Hematopoietic multipotent progenitor cell treated with erythropoietin and hydrocortisone succinate and interleukin-3 and kit ligand, for 17 days (in vitro differentiated cells): ENCODE results near the gene ITPR1.
"Not testable (repeated sequence)": the region's sequence is repeated elsewhere in the genome, so short reads cannot be mapped to it uniquely, and the experiment has no call there.

Source experiments
- DNase-seq: peaks from one replicate; pipeline ENCODE4 v3.0.0-alpha.2; 2015; ENCODE audit warnings: low spot score

ITPR1 gene

DNA sequence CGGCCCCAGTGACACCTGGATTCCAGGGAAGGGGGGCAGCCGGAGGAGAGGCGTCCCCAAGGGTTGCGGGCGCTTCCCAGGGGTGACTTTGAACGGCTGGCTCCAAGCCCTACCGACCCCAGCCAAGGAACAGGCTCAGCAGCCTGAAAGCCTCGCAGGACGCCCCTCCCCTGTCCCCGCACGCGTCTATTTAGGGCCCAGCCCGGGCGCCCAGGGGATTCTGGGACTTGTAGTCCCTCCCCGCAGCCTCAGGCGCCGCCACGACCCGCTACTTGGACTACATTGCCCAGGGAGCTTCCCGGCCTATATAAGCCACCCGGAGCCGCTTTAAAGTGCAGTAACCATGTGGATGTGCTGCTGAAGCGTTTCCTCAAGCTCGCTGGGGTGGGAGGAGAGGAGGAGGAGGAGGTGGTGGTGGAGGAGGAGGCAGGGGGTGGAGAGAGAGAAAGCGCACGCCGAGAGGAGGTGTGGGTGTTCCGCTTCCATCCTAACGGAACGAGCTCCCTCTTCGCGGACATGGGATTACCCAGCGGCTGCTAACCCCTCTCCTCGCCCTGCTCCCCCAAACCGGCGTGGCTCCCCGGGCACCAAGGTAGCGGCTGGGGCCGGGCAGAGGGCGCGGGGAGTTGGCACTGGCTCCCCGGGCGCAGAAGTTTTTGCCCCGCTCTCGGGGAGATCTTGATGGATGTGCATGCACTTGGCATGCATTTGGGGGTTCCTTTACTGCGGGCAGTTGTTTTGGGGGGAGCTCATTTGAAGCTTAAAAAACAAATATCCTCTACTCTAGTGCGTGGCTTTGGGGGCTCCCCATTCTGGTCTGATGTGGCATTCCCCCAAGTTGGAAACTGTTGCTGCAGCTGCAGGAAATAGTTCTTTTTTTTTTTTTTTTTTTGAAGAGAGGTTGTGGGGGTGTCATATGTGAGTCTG, at the start of gene ITPR1:
Gene ITPR1, plus strand, starts transcription at position 335 of the 927 bp plus-strand sequence. CDS start 23,144 bp downstream, outside the sequence.
- peak; percentile 93 for DNase-seq

DNA sequence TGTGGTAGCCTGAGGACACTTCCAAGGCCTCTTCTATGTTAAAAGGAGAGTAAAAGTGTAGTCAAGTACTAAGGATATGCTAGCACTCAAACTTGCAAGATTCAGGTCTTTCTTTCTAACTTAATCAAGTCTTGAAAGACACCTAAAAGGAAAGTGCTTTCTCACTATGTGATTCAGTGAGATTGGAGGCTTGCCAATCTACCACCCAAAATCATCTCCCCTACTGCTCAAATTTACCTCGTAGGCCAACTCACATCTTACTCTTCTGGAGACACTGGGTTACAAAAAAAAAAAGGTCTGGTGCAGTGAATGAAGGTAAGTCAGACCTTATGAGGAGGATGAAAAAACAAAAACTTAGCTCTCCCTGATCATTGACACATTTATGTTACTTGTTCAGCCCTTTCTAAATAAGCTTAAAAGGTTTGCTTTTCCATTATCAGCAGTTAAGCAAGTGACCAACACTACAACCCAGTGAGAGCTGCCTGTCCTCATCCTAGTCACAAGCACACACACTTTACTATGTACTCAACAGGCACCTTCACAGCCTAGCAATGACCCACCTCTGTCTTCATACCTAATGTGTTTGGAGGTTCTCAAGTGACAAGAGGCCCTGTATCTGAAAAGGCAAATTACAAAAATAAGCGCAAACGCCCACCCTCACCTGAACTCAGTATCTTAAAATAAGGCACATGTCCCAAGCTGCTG, 45.7 kb upstream of the ITPR1 start:
- DNase-seq: peak; percentile 36

DNA sequence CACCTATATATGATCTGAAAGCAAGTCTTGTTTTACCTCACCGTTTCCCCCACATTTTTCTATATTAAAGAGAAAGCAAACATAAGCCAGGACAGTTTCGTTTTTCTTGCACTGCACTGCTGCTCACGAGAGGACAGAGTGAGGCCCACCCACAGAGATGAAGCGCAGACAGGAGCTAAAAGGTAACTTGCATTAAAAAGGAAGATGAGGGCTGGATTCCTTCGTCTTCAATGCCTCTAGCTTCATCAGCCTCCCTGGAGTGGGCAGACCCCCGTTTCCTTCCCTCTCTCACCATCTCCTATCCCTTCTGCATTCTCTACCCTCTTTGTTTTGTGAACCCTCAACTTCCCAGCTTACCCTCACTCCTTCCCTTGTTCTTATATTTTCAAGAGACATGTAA, 45.0 kb upstream of the ITPR1 start:
- no peak for DNase-seq

DNA sequence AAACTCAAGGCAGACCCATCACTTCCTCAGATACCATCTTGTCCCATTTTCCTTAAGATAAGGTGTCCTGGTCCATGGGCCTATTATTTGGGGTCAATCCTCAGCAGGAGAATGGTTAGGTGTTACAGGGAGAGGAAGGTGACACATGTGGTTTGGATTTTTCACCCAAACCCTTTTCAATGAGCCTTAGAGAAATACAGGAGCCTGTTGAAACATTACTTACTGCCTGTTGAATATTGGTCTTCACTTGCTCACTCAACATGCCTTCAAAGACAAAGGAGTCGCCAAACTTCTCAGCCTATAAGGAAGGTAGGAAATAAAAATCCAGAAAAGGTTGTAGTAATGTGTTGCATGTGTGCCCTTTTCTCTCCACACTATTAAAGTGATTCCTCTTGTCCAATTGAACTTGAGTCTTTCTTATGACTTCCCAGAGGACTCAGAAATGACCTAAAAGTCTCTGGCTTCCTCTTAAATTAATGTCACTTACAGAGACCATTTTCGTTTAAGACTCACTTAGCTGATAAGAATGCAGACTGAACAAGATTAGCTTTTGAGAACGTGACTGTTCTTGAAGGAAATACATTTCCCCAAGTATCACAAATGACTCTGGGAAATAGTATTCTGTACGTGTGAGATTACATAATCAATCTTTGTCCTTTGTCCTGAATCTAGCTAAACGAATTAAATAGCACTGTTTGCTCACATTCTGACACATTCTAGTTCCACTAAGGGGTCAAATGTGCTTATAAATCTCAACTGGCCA, 43.9 kb upstream of the ITPR1 start:
- DNase-seq: no peak

DNA sequence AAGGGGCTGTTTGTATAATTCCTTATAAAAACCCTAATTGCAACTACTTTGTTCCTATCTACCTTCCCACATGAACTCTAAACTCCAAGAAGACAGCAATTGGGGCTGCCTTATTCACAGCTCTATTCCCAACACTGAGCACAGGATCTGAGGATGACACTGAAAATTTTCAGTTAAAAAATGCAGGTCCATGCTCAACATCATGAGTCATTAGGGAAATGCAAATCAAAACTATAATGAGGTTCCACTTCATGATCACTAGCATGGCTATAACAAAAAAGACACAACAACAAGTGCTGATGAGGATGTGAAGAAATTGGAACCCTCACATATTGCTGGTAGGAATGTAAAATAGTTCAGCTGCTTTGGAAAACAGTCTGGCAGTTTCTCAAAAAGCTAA, 39.0 kb upstream of the ITPR1 start:
- no peak for DNase-seq

DNA sequence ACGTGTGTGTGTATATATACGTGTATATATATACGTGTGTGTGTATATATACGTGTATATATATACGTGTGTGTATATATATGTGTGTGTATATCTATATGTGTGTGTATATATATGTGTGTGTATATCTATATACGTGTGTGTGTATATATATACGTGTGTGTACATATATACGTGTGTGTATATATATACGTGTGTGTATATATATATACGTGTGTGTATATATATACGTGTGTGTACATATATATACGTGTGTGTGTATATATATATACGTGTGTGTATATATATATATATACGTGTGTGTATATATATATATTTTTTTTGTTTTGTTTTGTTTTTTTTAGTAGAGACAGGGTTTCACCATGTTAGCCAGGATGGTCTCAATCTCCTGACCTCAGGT, 36.4 kb upstream of the ITPR1 start:
- DNase-seq: not testable (repeated sequence)

DNA sequence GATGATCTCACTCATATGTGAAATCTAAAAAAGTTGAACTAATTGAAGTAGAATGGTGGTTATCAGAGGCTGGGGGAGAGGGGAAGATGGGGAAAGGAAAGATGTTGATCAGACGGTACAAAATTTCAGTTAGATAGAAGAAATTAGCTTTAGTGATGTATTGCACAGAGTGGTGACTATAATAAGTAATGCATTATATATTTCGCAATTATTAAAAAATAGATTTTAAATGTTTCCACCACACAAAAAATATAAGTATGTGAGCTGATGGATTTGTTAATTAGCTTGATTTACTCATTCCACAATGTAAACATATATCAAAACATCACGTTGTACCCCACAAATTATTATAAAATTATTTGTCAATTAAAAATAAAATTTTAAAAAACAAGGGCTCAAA, 34.2 kb upstream of the ITPR1 start:
- no peak for DNase-seq

DNA sequence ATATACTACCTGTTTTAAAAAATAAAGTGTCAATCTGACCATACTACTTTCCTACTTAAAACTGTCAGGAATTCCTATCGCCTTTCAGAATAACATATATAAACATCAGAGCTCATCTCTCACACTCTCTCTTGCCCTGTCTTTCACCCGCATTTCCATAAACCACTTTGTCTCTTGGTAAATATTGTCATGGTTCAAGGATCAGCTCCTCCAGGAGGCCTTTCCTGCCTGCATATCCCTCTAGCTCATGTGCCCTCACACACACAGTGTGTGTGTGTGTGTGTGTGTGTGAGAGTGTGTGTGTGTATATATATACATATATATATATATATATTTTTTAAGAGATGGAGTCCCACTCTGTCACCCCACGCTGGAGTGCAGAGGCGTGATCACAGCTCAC, 32.8 kb upstream of the ITPR1 start:
- DNase-seq: no peak

DNA sequence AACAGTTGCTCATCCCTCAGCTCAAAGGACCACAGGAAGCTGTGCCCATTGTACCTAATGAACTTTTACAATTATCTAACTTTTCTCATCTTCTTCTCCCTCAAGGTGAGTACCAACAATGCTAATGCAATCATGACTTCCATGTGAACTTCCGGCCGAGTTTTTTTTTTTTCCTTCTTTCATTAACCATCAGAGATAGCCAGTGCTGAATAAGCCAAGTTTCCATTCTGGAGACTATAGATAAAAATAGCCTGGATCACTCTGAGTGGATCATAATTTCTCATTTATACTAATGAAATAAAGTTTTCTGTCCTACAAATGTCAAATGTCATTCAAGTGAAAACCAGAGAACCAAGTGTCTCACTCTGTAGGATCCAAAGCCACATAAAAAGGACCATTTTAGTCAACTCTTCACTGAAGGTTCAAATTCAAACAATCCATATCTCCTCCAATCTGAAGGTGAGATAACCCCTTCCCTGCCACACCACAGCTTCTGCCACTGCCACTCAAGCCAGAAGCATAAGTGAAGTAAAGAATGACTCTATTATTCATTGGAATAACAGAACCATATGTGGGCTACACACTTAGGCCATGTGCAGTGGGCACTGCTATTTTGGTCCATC, 31.6 kb upstream of the ITPR1 start:
- DNase-seq: no peak

DNA sequence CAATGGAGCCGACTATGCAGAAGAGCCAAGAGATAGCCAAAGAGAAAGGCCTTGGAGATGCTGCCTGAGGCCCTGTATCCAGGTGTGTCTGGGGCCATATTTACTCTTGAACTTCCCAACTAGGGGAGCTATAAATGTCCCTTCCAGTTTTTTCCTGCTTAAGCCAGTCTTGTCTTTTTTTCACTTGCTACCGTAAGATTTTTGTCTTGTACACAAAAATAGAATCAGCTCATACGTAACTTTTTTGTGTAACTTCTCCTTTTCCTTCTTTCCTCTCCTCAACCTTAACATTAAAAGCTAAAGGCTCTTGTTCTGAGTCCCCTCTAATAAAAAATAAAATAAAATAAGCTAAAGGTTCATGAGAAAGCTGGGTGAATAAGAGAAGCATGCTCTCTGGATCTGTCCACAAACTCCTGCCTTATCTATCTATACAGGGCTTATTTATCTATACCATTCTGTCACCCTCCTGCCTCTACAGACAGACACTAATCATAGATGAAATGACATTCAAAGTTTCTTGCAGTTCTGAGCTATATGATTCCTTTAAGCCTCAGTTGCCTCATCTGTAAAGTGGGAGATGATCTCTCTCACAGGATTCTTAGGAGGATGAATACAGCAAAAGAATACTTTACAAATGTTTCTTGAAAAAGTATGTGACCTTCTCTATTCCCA, 30.6 kb upstream of the ITPR1 start:
- peak; percentile 33 for DNase-seq

DNA sequence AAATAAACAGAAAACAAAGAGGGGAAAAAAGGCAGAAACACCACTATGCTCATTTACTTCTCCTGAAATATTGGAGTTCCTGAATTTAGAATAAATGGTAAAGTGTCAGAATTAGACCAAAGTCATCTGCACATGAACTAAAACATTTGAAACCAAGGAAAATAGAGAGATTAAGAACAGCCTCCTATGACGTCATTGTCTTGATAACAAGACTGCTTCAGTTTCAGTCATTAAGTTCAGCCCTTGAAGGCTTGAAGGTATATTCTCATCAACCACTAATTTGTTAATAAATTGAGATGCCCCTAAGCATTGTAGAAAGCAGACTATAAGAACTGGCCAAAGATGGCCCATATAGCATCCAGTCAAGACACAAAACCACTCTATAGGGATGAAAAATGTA, 28.6 kb upstream of the ITPR1 start:
- peak; percentile 45 for DNase-seq

DNA sequence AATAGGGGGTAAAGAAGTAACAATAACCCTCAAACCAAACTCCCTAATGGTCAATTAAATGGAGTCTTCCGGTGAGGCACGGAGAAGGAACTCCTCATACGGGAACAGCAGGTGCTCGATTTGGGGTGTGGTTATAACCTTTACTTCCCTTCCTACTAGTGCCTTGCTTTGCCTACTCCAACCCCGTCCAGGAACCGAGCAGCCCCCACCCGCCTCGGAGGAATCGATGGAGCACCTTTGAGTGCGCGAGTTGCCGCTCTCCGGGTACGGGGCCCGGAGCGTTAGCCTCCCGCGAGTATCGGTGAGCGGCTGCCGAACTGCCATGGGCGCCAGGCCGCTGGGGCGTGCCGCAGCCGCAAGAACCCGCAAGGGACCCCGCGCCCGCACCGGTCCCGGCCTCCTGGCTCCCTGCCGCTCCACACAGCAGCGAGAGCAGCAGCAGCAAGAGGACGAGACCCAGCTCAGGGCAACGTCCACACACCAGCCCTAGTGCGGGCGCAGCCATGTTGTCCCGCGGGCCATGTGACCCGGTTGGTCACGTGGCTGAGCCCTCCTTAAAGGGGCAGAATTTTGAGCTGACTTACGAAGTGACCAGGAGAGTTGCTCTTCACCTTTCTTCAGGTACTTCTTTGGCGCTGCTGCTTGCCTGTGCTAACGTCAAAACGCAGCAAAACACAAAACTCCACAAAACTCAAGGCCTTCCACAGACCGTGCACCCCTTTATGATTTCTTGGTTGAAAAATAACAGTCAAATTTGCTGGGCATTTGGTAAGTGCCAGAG, 26.2 kb upstream of the ITPR1 start, which contains the start of gene SUMF1:
Gene SUMF1, minus strand, starts transcription at position 529 of the 781 bp plus-strand sequence. Its CDS starts 24 bp downstream, at position 505.
- DNase-seq: peak; percentile 81

DNA sequence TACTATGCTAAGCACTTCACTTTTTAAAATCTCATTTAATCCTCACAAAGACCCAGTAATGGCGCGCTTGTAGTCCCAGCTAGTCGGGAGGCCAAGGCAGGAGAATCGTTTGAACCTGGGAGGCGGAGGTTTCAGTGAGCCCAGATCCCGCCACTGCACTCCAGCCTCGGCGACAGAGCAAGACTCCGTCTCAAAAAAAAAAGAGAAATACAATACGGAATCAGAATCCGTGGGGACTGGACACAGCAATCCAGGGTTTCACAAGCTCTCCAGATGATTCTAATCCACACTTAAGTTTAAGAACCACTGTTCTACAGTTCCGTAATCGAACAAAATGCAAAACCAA, 25.7 kb upstream of the ITPR1 start:
- DNase-seq: no peak

DNA sequence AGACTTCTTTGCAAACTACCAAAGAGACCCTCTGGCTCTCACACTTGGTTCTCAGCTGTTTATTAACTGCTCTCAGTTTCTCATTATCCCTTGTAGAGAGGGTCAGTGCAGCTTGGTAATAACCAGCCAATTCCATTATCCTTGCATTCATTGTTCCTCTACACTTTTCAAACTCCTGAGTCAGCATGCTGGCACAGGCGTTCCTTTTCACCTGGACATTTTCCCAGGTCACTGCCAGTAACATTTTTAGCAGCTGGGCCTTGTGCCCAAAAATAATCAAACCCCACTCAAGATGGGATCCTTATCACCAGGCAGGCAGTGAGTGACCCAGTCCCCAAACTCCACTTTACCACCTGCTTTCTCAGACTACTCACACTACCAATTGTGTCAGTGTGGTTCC, 21.2 kb upstream of the ITPR1 start:
- DNase-seq: no peak

DNA sequence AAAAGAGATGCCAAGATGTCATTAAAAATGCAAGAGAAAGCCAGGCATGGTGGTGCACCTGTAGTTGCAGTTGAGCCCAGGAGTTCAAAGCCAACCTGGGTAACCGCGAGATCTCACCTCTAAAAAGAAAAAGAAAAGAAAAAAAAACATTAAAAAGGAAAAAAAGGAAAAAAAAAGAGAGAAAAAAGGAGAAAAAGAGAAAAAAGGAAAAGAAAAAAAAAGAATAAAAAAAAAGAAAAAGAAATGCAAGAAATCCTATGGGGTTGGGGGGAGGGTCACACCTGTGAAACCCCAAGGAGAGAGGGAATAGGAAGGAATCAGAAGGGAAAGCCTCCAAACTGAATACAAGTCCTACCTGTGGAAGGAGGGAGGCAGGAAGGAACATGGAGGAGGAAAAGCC, 20.8 kb upstream of the ITPR1 start:
- DNase-seq: no peak

DNA sequence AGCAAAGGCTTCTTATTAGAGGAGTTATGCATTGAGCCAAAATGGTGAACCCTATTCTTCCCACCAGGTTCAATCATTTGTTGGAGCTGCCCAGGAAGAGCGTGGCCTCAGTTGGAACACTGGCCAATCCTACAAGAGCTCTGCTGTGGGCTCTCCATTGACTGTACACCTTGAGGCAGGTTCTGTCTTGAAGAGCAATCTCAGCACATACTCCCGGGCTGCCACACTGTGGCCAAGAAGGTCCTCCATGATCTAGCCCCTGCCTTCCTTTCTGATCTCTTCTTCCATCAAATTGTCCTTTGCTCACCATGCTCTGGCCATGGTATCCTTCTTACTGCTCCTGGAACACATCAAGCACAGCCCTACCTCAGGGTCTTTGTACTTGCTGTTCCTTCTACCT, 20.4 kb upstream of the ITPR1 start:
- DNase-seq: no peak

DNA sequence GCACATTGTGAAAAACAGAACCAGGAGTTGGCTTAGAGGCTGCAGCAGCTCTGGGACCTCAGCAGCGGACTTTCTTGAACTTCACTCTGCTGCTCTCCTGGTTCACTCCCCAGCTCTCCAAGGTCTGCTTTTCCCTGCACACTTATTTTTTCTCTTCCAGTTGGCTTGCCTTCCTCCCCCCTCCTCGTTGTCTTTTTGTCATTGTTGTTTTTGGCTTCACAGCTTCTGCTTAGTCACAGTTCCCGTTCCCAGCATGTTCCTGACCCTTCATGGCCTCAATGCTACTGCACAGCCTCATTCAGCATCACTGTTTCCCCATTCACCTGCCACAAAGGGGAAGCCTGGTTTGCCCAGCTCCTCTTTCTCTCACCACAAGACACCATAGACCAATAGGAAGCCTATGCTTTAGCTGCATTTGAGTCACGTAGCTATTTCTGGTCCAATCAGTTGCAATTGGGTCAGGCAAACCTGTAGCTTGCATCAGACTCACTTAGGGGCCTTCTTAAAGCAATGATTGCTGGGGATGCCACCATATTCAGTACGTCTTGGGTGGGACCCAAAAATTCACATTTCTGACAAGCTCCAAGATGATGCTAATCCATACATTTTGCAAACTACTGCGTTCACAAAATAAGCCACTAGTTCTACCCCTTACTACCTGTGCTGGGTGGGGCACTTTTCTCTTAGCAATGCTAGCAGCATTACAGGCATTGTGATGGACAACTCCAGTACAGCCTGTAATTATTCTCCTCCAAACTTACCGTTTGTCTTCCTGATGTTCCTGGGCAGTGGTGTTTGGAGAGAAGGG, 18.3 kb upstream of the ITPR1 start:
- DNase-seq: no peak

DNA sequence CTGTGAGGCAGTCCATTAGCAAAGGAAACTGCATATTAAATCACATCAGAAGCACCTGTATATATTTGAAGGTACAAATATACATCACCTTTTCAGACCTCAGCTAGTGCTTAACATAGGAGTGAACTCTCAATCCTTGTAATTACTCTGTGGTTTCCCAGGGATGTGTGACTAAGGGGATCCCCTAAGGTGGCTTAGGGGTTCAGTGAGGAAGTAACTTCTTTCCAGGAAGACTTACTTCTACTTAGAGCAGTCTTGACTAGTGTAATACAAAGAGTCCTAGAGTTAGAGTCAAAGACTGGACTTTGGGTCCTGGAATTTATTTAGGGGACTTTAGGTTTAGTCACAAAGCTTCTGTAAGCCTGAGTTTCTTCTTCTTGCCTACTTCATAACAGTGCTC, 17.3 kb upstream of the ITPR1 start:
- DNase-seq: no peak

DNA sequence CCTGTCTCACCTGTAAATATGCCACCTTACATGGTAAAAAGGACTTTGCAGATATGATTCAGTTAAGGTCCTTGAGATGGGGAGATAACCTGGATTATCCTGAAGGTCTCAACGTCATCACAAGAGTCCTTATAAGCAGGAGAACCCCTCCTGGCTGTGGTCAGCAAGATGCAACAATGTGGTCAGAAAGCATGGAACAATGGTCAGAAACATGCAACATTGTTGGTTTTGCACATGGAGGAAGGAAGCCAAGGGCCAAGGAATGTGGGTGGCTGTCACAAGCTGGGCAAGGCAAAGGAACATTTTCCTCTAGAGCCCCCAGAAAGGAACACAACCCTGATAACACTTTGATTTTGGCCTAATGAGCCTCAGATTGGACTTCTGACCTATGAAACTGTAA, 16.7 kb upstream of the ITPR1 start:
- no peak for DNase-seq

DNA sequence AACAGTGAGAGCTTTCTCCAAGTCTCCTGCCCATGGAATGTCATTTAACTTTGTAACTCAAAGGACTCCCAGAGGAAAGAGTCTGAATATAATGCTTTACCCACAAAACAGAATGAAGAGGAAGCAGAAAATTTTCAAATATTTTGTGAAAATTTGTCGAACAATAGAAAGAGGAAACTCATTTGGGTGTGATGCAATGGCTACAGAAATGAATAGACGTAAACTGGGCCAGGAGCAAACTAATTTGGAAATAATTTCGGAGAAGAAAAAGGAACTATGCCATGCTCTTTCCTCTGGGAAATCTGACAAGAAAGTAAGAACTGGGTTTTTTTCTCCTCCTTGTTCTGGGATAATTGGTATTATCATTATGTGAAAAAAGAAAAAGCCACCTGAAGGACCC, 14.9 kb upstream of the ITPR1 start:
- DNase-seq: no peak
